Stomach (tissue), 9 donors: Measurements from ENCODE around the gene WFIKKN1. TPM values are rescaled to one million over a fixed set of nuclear protein-coding genes. Genes with fewer than 3 reads are reported as not detected.

Experiments used
- DNase-seq, 2 donors: peaks; one replicate each; pipeline versions ENCODE4 v3.0.0 to v3.0.0-alpha.2; 2013 to 2019
- H3K27ac ChIP-seq, 5 donors: fragments of 200-600 bp in 4 of 5; sonication (generic) in 4 of 5; one replicate each; pipeline ENCODE4 v1.5.1; 2013 to 2019; ENCODE audit warnings: mild to moderate bottlenecking in 1 of 5, moderate library complexity in 1 of 5
- H3K27me3 ChIP-seq, 3 donors: fragments of 200-600 bp; sonication (generic); one replicate each; pipeline ENCODE4 v1.5.1; 2017 to 2019; ENCODE audit warnings: mixed run types in 1 of 3
- H3K36me3 ChIP-seq, 4 donors: fragments of 200-600 bp; sonication (generic); 1 replicate in 3 of 4; 2 replicates in 1 of 4; pipeline ENCODE4 v1.5.1; 2016 to 2019
- H3K4me1 ChIP-seq, 4 donors: fragments of 200-600 bp; sonication (generic); one replicate each; pipeline ENCODE4 v1.5.1; 2016 to 2019
- H3K4me3 ChIP-seq, 4 donors: fragments of 200-600 bp; sonication (generic) in 3 of 4; one replicate each; pipeline ENCODE4 v1.5.1; 2016 to 2019; ENCODE audit warnings: mild to moderate bottlenecking in 1 of 4
- H3K9me3 ChIP-seq, 4 donors: fragments of 200-600 bp; sonication (generic); one replicate each; pipeline ENCODE4 v1.5.1; 2016 to 2019
- CTCF ChIP-seq, 7 experiments: fragments of 450-650 bp in 4 of 7; fragments of 200-600 bp in 3 of 7; sonication (generic) in 3 of 7; IDR thresholded peaks; one replicate each; pipeline ENCODE4 v1.5.1; 2016 to 2019; ENCODE audit warnings: antibody characterized with exemption in 7 of 7, control low read depth in 2 of 7, mild to moderate bottlenecking in 1 of 7
- EP300 ChIP-seq: sonication (generic); formaldehyde crosslinking; IDR thresholded peaks from one replicate; pipeline ENCODE4 v1.6.1; 2017; ENCODE audit warnings: antibody characterized with exemption
- POLR2A ChIP-seq, 4 donors: fragments of 450-650 bp; IDR thresholded peaks; one replicate each; pipeline ENCODE4 v1.6.1; 2016; ENCODE audit warnings: antibody characterized with exemption in 4 of 4, control low read depth in 2 of 4, mild to moderate bottlenecking in 1 of 4, moderate library complexity in 1 of 4
- POLR2AphosphoS5 ChIP-seq, 3 donors: sonication (generic); formaldehyde crosslinking; IDR thresholded peaks; one replicate each; pipeline ENCODE4 v1.6.1; 2016; ENCODE audit warnings: antibody characterized with exemption in 3 of 3
- WGBS, 5 donors: extraction: QIAGEN DNeasy Blood & Tissue Kit in 3 of 5; methylation state at CpG; one replicate each; pipeline versions ENCODE4 v1.1.5 to v1.1.7; 2013 to 2018; 5-methylcytosine and 5-hydroxymethylcytosine counted together
- intact Hi-C: fragments of 100-400 bp; cut with DNase I; formaldehyde crosslinking; loops from one replicate; pipeline ENCODE4 v1.15.1; 2023; ENCODE audit warnings: low total_unique reads
- polyA plus RNA-seq, 3 donors: library from polyadenylated mRNA; stranded (reverse); fragments of 200-250 nt; gene quantifications; one replicate each; pipeline ENCODE4 v1.2.3, GENCODE V29; 2013
- total RNA-seq, 5 donors: library from RNA; depleted of rRNA; stranded (reverse); fragments of >200 nt; gene quantifications; one replicate each; pipeline versions ENCODE4 v1.1.0 to v1.2.3, GENCODE V29; 2014 to 2016
- donor health status: healthy with polysubstance abuse.
- donor health status: Bipolar disorder and iron deficiency.
- donor health status: healthy.

WFIKKN1 gene
- total and polyA plus RNA-seq, 8 donors, result 0.14 to 25.8 (median 1.5) TPM; not detected in 1

GRCh38 chr16:648071-648780, 17.4 kb downstream of the WFIKKN1 start:
- TF ChIP-seq POLR2AphosphoS5 (IDR thresholded peaks at IDR 0.05) (peak in 2 of 3 donors; percentile 4 to 21), POLR2A (IDR thresholded peaks at IDR 0.05) (no peak), CTCF (IDR thresholded peaks at IDR 0.05) (peak in 4 of 7 experiments; percentile 22 to 46 (median 32))
- peak overlapping the region; percentile 88 to 95 (median 90) for H3K27ac ChIP-seq
- no peaks in the 10 kb centered on the region for H3K27me3 ChIP-seq
- 18 to 47% (median 24%) methylated on average over 22 to 24 of the region's 24 CpGs for WGBS, 5 donors
- H3K9me3 ChIP-seq, result no peaks in the 10 kb centered on the region
- peak; percentile 76 to 83 for DNase-seq
- peak overlapping the region; percentile 73 to 99 (median 90) for H3K4me3 ChIP-seq
- H3K36me3 ChIP-seq, result peaks cover 0 to 18% (median 14%) of the 10 kb centered on the region in 4 donors
- peaks cover 54 to 78% (median 74%) of the 10 kb centered on the region in 4 donors for H3K4me1 ChIP-seq
- intact Hi-C loops, result no loop called here

GRCh38 chr16:648781-649589, 18.2 kb downstream of the WFIKKN1 start, which contains the start of gene WDR90:
Gene WDR90, plus strand, starts transcription at chr16:649365. Its CDS starts 52 bp downstream, at chr16:649417.
- intact Hi-C loops, result no loop called here
- Histone ChIP-seq H3K4me1 (peaks cover 52 to 71% (median 67%) of the 10 kb centered on the region in 4 donors), H3K27ac (peak within 1 kb of the TSS; percentile 88 to 95 (median 90)), H3K27me3 (no peaks in the 10 kb centered on the region), H3K4me3 (peak within 1 kb of the TSS; percentile 73 to 99 (median 90)), H3K36me3 (peaks cover 0 to 26% (median 22%) of the 10 kb centered on the region in 4 donors), H3K9me3 (no peaks in the 10 kb centered on the region)
- DNase-seq, result peak; percentile 94 to 98
- WGBS, 5 donors, result 1 to 5% (median 1%) methylated on average over 19 to 91 of the region's 91 CpGs
- TF ChIP-seq POLR2AphosphoS5 (IDR thresholded peaks at IDR 0.05) (peak in 2 of 3 donors; percentile 73 to 93), POLR2A (IDR thresholded peaks at IDR 0.05) (no peak), EP300 (no peak)

DNA sequence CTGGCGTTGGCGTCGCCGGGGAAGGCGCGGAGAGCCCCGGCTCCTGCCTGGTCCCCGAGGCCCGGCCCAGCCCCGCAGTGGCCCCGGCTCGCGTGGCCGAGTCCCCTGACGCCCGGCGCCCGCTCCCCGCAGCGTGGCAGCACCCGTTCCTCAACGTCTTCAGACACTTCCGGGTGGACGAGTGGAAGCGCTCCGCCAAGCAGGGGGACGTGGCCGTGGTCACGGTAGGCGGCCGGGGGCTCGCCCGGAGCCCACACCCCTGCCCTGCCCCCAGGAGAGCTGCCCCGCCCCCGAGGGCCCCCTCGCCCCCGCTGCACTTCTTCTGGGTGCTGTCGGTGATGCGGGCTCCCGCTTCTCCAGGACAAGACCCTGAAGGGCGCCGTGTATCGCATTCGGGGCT, 18.8 kb downstream of the WFIKKN1 start:
- DNase-seq, result no peak
- intact Hi-C loops, result loop anchor here (10.0 kb wide), 1 partner anchor 75 kb away; no protein-coding TSS in a partner anchor
- Histone ChIP-seq H3K36me3 (peaks cover 0 to 29% (median 24%) of the 10 kb centered on the region in 4 donors), H3K4me1 (peaks cover 52 to 64% (median 62%) of the 10 kb centered on the region in 4 donors), H3K27ac (peak overlapping the region; percentile 88 to 95 (median 90)), H3K4me3 (peak overlapping the region; percentile 73 to 99 (median 90)), H3K27me3 (no peaks in the 10 kb centered on the region), H3K9me3 (no peaks in the 10 kb centered on the region)
- TF ChIP-seq POLR2AphosphoS5 (IDR thresholded peaks at IDR 0.05), result no peak
- TF ChIP-seq CTCF (IDR thresholded peaks at IDR 0.05), result no peak
- TF ChIP-seq EP300, result no peak
- no peak for TF ChIP-seq POLR2A (IDR thresholded peaks at IDR 0.05)
- WGBS, 5 donors, result 1 to 5% (median 2%) methylated on average over 4 to 44 of the region's 44 CpGs; no CpG with 5 or more reads in 1 of the 5 donors

- Histone ChIP-seq H3K27ac (no peak overlapping the region), H3K27me3 (no peaks in the 10 kb centered on the region), H3K36me3 (peaks cover 7 to 51% (median 43%) of the 10 kb centered on the region in 4 donors), H3K9me3 (no peaks in the 10 kb centered on the region), H3K4me1 (peaks cover 34 to 43% (median 41%) of the 10 kb centered on the region in 4 donors), H3K4me3 (no peak overlapping the region)
- 90 to 99% (median 92%) methylated on average over 10 to 22 of the region's 22 CpGs for WGBS, 5 donors
- no peak for DNase-seq
- intact Hi-C loops, result loop anchor here (10.0 kb wide), 1 partner anchor 77 kb away; no protein-coding TSS in a partner anchor
- TF ChIP-seq POLR2AphosphoS5 (IDR thresholded peaks at IDR 0.05), result no peak
Observed at GRCh38 chr16:651844-652243, 21.1 kb downstream of the WFIKKN1 start.
